Liver (tissue), 3 donors: ENCODE data around the gene TST.

Experiments
- CTCF ChIP-seq: fragments of 150-350 bp; IDR thresholded peaks from 2 replicates; pipeline ENCODE4 v1.5.1; 2017; ENCODE audit warnings: improper control_type of control experiment, low read depth, low read length; ENCODE audit not compliant: missing input control
- EGR1 ChIP-seq, 2 donors: IDR thresholded peaks; 2 replicates each; pipeline ENCODE4 v1.6.1; 2016 to 2018; ENCODE audit warnings: antibody characterized with exemption in 2 of 2, low read depth in 2 of 2
- FOXA1 ChIP-seq: IDR thresholded peaks from 2 replicates; pipeline ENCODE4 v1.6.1; 2016; ENCODE audit warnings: antibody characterized with exemption
- GABPA ChIP-seq, 2 donors: IDR thresholded peaks in 1 of 2; conservative IDR thresholded peaks in 1 of 2; 2 replicates each; pipeline ENCODE4 v1.6.1; 2016; ENCODE audit warnings: antibody characterized with exemption in 2 of 2, mild to moderate bottlenecking in 1 of 2, moderate library complexity in 1 of 2
- HNF4A ChIP-seq, 2 donors: conservative IDR thresholded peaks; 2 replicates each; pipeline ENCODE4 v1.6.1; 2016; ENCODE audit warnings: antibody characterized with exemption in 2 of 2, mild to moderate bottlenecking in 2 of 2
- HNF4G ChIP-seq: IDR thresholded peaks from 2 replicates; pipeline ENCODE4 v1.6.1; 2016; ENCODE audit warnings: antibody characterized with exemption
- JUND ChIP-seq, 2 donors: IDR thresholded peaks; 2 replicates each; pipeline ENCODE4 v1.6.1; 2016; ENCODE audit warnings: antibody characterized with exemption in 2 of 2
- RAD21 ChIP-seq, 2 donors: IDR thresholded peaks; 2 replicates each; pipeline ENCODE4 v1.6.1; 2016; ENCODE audit warnings: antibody characterized with exemption in 2 of 2, mild to moderate bottlenecking in 2 of 2
- SP1 ChIP-seq: IDR thresholded peaks from 2 replicates; pipeline ENCODE4 v1.6.1; 2018; ENCODE audit warnings: antibody characterized with exemption, mild to moderate bottlenecking
- TAF1 ChIP-seq: conservative IDR thresholded peaks from 2 replicates; pipeline ENCODE4 v1.6.1; 2016; ENCODE audit warnings: antibody characterized with exemption, mild to moderate bottlenecking
- YY1 ChIP-seq: IDR thresholded peaks from 2 replicates; pipeline ENCODE4 v1.6.1; 2016; ENCODE audit warnings: antibody characterized with exemption, mild to moderate bottlenecking
- TF ChIP-seq, protein P1 (sequence below): IDR thresholded peaks from 2 replicates; pipeline ENCODE4 v1.6.1; 2016; ENCODE audit warnings: antibody characterized with exemption
- TF ChIP-seq, protein P2 (sequence below): IDR thresholded peaks from 2 replicates; pipeline ENCODE4 v1.6.1; 2016; ENCODE audit warnings: antibody characterized with exemption, mild to moderate bottlenecking
- TF ChIP-seq, protein P3 (sequence below): IDR thresholded peaks from 2 replicates; pipeline ENCODE4 v1.6.1; 2016; ENCODE audit warnings: antibody characterized with exemption
- donor health status: healthy.
- donor health status: healthy.

DNA sequence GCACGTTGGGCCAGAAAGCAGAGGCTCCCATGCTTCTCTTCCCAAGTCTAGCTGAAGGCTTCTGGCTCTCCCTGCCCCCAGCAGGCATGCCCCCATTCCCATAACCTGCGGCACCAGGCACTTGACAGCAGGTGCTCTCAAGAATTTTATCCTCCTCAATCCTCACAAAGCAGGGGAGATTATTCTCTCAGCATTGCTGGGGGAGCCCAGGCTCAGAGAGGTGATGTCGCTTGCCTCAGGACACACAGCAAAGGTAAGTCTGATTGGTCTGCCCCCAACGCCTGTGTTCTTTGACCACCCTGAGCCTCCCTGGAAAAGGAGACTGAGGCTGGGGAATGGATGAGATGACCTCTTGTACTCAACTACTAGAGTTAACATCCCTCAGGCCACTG is 4.8 kb downstream of the TST start:
- TF ChIP-seq JUND (IDR thresholded peaks at IDR 0.05) (no peak), CTCF (no peak), TAF1 (no peak), RAD21 (IDR thresholded peaks at IDR 0.05) (no peak), SP1 (no peak), YY1 (no peak), HNF4A (conservative IDR thresholded peaks at IDR 0.05) (no peak), GABPA (IDR thresholded peaks at IDR 0.05 in 1 of 2, conservative IDR thresholded peaks at IDR 0.05 in 1 of 2) (no peak), EGR1 (IDR thresholded peaks at IDR 0.05; ENCODE audit: low read depth in 2 of 2) (no peak), FOXA1 (no peak), HNF4G (no peak)
- TF ChIP-seq, protein P1, sequence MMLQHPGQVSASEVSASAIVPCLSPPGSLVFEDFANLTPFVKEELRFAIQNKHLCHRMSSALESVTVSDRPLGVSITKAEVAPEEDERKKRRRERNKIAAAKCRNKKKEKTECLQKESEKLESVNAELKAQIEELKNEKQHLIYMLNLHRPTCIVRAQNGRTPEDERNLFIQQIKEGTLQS: no peak
- TF ChIP-seq, protein P2, sequence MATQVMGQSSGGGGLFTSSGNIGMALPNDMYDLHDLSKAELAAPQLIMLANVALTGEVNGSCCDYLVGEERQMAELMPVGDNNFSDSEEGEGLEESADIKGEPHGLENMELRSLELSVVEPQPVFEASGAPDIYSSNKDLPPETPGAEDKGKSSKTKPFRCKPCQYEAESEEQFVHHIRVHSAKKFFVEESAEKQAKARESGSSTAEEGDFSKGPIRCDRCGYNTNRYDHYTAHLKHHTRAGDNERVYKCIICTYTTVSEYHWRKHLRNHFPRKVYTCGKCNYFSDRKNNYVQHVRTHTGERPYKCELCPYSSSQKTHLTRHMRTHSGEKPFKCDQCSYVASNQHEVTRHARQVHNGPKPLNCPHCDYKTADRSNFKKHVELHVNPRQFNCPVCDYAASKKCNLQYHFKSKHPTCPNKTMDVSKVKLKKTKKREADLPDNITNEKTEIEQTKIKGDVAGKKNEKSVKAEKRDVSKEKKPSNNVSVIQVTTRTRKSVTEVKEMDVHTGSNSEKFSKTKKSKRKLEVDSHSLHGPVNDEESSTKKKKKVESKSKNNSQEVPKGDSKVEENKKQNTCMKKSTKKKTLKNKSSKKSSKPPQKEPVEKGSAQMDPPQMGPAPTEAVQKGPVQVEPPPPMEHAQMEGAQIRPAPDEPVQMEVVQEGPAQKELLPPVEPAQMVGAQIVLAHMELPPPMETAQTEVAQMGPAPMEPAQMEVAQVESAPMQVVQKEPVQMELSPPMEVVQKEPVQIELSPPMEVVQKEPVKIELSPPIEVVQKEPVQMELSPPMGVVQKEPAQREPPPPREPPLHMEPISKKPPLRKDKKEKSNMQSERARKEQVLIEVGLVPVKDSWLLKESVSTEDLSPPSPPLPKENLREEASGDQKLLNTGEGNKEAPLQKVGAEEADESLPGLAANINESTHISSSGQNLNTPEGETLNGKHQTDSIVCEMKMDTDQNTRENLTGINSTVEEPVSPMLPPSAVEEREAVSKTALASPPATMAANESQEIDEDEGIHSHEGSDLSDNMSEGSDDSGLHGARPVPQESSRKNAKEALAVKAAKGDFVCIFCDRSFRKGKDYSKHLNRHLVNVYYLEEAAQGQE: no peak
- TF ChIP-seq, protein P3, sequence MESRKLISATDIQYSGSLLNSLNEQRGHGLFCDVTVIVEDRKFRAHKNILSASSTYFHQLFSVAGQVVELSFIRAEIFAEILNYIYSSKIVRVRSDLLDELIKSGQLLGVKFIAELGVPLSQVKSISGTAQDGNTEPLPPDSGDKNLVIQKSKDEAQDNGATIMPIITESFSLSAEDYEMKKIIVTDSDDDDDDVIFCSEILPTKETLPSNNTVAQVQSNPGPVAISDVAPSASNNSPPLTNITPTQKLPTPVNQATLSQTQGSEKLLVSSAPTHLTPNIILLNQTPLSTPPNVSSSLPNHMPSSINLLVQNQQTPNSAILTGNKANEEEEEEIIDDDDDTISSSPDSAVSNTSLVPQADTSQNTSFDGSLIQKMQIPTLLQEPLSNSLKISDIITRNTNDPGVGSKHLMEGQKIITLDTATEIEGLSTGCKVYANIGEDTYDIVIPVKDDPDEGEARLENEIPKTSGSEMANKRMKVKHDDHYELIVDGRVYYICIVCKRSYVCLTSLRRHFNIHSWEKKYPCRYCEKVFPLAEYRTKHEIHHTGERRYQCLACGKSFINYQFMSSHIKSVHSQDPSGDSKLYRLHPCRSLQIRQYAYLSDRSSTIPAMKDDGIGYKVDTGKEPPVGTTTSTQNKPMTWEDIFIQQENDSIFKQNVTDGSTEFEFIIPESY: no peak
